HepG2 (cell line): ENCODE data around the gene TRERF1. TPM values are rescaled to one million over a fixed set of nuclear protein-coding genes. Genes with fewer than 3 reads are reported as not detected.

Experiments
- ATAC-seq: fragments of 200-7000 bp; cut with Tn5 transposase; 3 replicates; pipeline ENCODE4 v1.9.1; 2020; ENCODE audit warnings: mild to moderate bottlenecking, moderate library complexity
- BruUV-seq: library from RNA; stranded (reverse); fragments of 400-500 nt; replicated peaks from 2 replicates; lab custom pipeline; 2021; lab: Mats Ljungman, UMichigan
- CTCF ChIA-PET: fragments of 300-600 bp; formaldehyde crosslinking; extraction: SDS; loops from one replicate; lab custom pipeline; 2021; ENCODE audit warnings: low total read pairs, inconsistent platforms, low intra/inter-chr PET ratio; lab: Yijun Ruan, JAX
- POLR2A ChIA-PET: fragments of 350-600 bp; sonication (Branson Sonifier 250); formaldehyde crosslinking; loops from one replicate; lab custom pipeline; 2020; ENCODE audit warnings: antibody characterized with exemption, inconsistent platforms; lab: Yijun Ruan, JAX
- DNase-seq: peaks from one replicate; pipeline ENCODE4 v3.0.0-alpha.2; 2015; ENCODE audit warnings: low spot score
- FAIRE-seq: peaks from 3 replicates; lab custom pipeline; 2011; peaks lifted over from hg19 to GRCh38; lab: Jason Lieb, UNC
- H2AFZ ChIP-seq: one replicate; pipeline ENCODE4 v1.6.1; 2011; ENCODE audit warnings: low read length, inconsistent platforms
- H3K27ac ChIP-seq: fragments of 300-600 bp; 3 replicates; pipeline ENCODE4 v1.8.0; 2011; ENCODE audit warnings: mixed run types, mild to moderate bottlenecking, mixed read lengths, low read length, inconsistent platforms; ENCODE audit not compliant: insufficient read depth; ENCODE audit errors: extremely low read length
- H3K27me3 ChIP-seq, 2 experiments: fragments of 200-600 bp in 1 of 2; 2 replicates in 1 of 2; 3 replicates in 1 of 2; pipeline versions ENCODE4 v1.6.0 to v1.8.0; 2011; ENCODE audit warnings: low read length in 2 of 2, mild to moderate bottlenecking in 2 of 2, moderate library complexity in 2 of 2, inconsistent platforms in 1 of 2; ENCODE audit not compliant: insufficient read depth in 2 of 2, control insufficient read depth in 1 of 2
- H3K36me3 ChIP-seq, 2 experiments: fragments of 200-600 bp in 1 of 2; replicated peaks in 1 of 2; 2 replicates in 1 of 2; 3 replicates in 1 of 2; pipeline versions ENCODE4 v1.5.1 to v1.8.0; 2011; ENCODE audit warnings: low read length in 2 of 2, inconsistent platforms in 1 of 2; ENCODE audit not compliant: insufficient read depth in 2 of 2, control insufficient read depth in 1 of 2
- H3K4me1 ChIP-seq: 2 replicates; pipeline ENCODE4 v1.5.1; 2012; ENCODE audit warnings: low read length, inconsistent platforms; ENCODE audit not compliant: insufficient read depth
- H3K4me2 ChIP-seq: 2 replicates; pipeline ENCODE4 v1.6.0; 2011; ENCODE audit warnings: low read depth, low read length, inconsistent platforms
- H3K4me3 ChIP-seq, 3 experiments: fragments of 200-600 bp in 1 of 3; sonication (generic), shearing (Covaris generic) in 1 of 3; replicated peaks in 1 of 3; 2 replicates each; pipeline ENCODE4 v1.5.1; 2011 to 2016; ENCODE audit warnings: low read length in 3 of 3, inconsistent platforms in 2 of 3, low read depth in 2 of 3, mild to moderate bottlenecking in 2 of 3, control low read depth in 1 of 3, mixed read lengths in 1 of 3; ENCODE audit not compliant: insufficient read depth in 1 of 3
- H3K79me2 ChIP-seq: one replicate; pipeline ENCODE4 v1.6.1; 2011; ENCODE audit warnings: low read length, inconsistent platforms; ENCODE audit not compliant: insufficient read depth
- H3K9ac ChIP-seq: 2 replicates; pipeline ENCODE4 v1.6.0; 2011; ENCODE audit warnings: mild to moderate bottlenecking, low read depth, low read length, inconsistent platforms; ENCODE audit not compliant: insufficient read depth
- H3K9me3 ChIP-seq: 2 replicates; pipeline ENCODE4 v1.5.1; 2012; ENCODE audit warnings: mild to moderate bottlenecking, low read length
- H4K20me1 ChIP-seq: 2 replicates; pipeline ENCODE4 v1.6.0; 2011; ENCODE audit warnings: inconsistent platforms, mild to moderate bottlenecking, low read length, moderate library complexity; ENCODE audit not compliant: insufficient read depth
- ATAD3A ChIP-seq: sonication (generic); formaldehyde crosslinking; IDR thresholded peaks from 2 replicates; pipeline ENCODE4 v1.4.0; 2020; ENCODE audit warnings: missing genetic modification reagents
- CEBPB ChIP-seq: IDR thresholded peaks from 2 replicates; pipeline ENCODE4 v1.6.1; 2011; ENCODE audit warnings: low read depth, low read length, improper control_type of control experiment, borderline replicate concordance
- HDAC6 ChIP-seq: fragments of 200-600 bp; sonication (generic); IDR thresholded peaks from 2 replicates; pipeline ENCODE4 v1.7.0; 2017; ENCODE audit warnings: mild to moderate bottlenecking, antibody characterized with exemption, low read length, low read depth
- HMG20B ChIP-seq: conservative IDR thresholded peaks from 2 replicates; pipeline ENCODE4 v1.6.1; 2016; ENCODE audit warnings: missing genetic modification reagents, missing compliant biosample characterization
- HNRNPK ChIP-seq: fragments of 200-400 bp; formaldehyde crosslinking; IDR thresholded peaks from 2 replicates; pipeline ENCODE4 v1.6.1; 2018; ENCODE audit warnings: low read length, low read depth, moderate library complexity, mild to moderate bottlenecking; ENCODE audit not compliant: poor library complexity, severe bottlenecking
- RFX5 ChIP-seq: IDR thresholded peaks from 2 replicates; pipeline ENCODE4 v1.6.1; 2011; ENCODE audit warnings: low read depth, low read length, improper control_type of control experiment
- ZFP37 ChIP-seq: sonication (generic); formaldehyde crosslinking; IDR thresholded peaks from 2 replicates; pipeline ENCODE4 v1.4.0; 2020; ENCODE audit warnings: missing genetic modification reagents, borderline replicate concordance
- ZNF430 ChIP-seq: sonication (generic); formaldehyde crosslinking; IDR thresholded peaks from 2 replicates; pipeline ENCODE4 v1.9.0; 2021; ENCODE audit warnings: mild to moderate bottlenecking, missing genetic modification reagents
- ZNF720 ChIP-seq: sonication (generic); formaldehyde crosslinking; IDR thresholded peaks from 2 replicates; pipeline ENCODE4 v1.4.0; 2020; ENCODE audit warnings: missing genetic modification reagents
- ZNF776 ChIP-seq: sonication (generic); formaldehyde crosslinking; IDR thresholded peaks from 2 replicates; pipeline ENCODE4 v1.4.0; 2020; ENCODE audit warnings: mild to moderate bottlenecking, missing genetic modification reagents
- WGBS: methylation state at CpG from one replicate; pipeline ENCODE4 v1.1.6; 2017; ENCODE audit warnings: low lambda C conversion rate; 5-methylcytosine and 5-hydroxymethylcytosine counted together
- in situ Hi-C: cut with HindIII; loops from 2 replicates; pipeline ENCODE4 v1.10.0; 2017; ENCODE audit warnings: low pct_unique_long_range_greater_than_20kb; ENCODE audit not compliant: extremely low pct_ligation_motif_present
- intact Hi-C: fragments of 100-400 bp; cut with micrococcal nuclease; formaldehyde crosslinking; loops from one replicate; pipeline ENCODE4 v1.10.0; 2022; ENCODE audit not compliant: unreplicated experiment
- polyA plus RNA-seq, 8 experiments: library from polyadenylated mRNA; depleted of rRNA in 3 of 8; stranded (reverse) in 7 of 8; unstranded in 1 of 8; fragments of >200 nt; fragmentation: Illumina TruSeq in 4 of 8; extraction: Trizol in 4 of 8; gene quantifications; 2 replicates each; pipeline versions ENCODE4 v1.2.1 to v1.2.3, GENCODE V29; 2011 to 2016; ENCODE audit warnings: low read depth in 4 of 8, missing spikeins in 1 of 8, mixed read lengths in 1 of 8; ENCODE audit not compliant: insufficient read depth in 1 of 8
- total RNA-seq, 5 experiments: library from RNA; depleted of rRNA; stranded (reverse); fragments of >200 nt; fragmentation: Illumina TruSeq; extraction: Trizol; gene quantifications; 2 replicates each; pipeline ENCODE4 v1.2.3, GENCODE V29; 2016; ENCODE audit warnings: low read depth in 1 of 5
- TF ChIP-seq, protein P1 (sequence below): sonication (generic); formaldehyde crosslinking; IDR thresholded peaks from 2 replicates; pipeline ENCODE4 v1.5.0; 2020; ENCODE audit warnings: mild to moderate bottlenecking, missing genetic modification reagents
- TF ChIP-seq, protein P2 (sequence below): IDR thresholded peaks from 2 replicates; pipeline ENCODE4 v1.6.1; 2012; ENCODE audit warnings: low read length, improper control_type of control experiment
- TF ChIP-seq, protein P3 (sequence below): sonication (generic); formaldehyde crosslinking; IDR thresholded peaks from 2 replicates; pipeline ENCODE4 v1.9.0; 2022; ENCODE audit warnings: missing genetic modification reagents, mild to moderate bottlenecking, borderline replicate concordance
- TF ChIP-seq, protein P4 (sequence below): sonication (generic); formaldehyde crosslinking; conservative IDR thresholded peaks from 2 replicates; pipeline ENCODE4 v1.5.0; 2020; ENCODE audit warnings: missing genetic modification reagents

TRERF1 gene
- total and polyA plus RNA-seq, 2 of the 13 experiments (the other 11 are each of a cell fraction or from before 2014, with no cell fraction given), result 0.02 TPM; not detected in 1

DNA sequence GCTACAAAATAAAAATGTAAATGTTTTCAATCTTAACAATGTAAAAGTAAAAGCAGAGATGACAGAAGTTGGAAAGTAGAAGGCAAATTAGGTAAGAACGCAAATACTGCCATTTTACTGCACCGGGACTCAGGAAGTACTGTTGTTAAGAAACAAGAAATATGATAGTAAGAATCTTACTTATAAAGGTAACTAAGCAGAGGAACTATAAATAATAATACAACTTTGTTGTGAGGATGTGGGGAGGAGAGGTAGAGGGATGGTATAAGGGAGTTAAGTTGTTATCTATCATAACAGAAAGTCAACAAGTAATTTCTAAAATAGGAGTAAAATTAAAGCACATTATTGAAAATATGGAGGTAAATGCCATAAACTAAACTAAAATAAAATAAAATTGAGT lies 129.8 kb downstream of the TRERF1 start (continued):
- TF ChIP-seq, protein P1, sequence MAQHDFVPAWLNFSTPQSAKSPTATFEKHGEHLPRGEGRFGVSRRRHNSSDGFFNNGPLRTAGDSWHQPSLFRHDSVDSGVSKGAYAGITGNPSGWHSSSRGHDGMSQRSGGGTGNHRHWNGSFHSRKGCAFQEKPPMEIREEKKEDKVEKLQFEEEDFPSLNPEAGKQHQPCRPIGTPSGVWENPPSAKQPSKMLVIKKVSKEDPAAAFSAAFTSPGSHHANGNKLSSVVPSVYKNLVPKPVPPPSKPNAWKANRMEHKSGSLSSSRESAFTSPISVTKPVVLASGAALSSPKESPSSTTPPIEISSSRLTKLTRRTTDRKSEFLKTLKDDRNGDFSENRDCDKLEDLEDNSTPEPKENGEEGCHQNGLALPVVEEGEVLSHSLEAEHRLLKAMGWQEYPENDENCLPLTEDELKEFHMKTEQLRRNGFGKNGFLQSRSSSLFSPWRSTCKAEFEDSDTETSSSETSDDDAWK (CRISPR knock-in tag), result no peak
- no peak for TF ChIP-seq CEBPB
- TF ChIP-seq ATAD3A (CRISPR knock-in tag), result no peak
- TF ChIP-seq, protein P2, sequence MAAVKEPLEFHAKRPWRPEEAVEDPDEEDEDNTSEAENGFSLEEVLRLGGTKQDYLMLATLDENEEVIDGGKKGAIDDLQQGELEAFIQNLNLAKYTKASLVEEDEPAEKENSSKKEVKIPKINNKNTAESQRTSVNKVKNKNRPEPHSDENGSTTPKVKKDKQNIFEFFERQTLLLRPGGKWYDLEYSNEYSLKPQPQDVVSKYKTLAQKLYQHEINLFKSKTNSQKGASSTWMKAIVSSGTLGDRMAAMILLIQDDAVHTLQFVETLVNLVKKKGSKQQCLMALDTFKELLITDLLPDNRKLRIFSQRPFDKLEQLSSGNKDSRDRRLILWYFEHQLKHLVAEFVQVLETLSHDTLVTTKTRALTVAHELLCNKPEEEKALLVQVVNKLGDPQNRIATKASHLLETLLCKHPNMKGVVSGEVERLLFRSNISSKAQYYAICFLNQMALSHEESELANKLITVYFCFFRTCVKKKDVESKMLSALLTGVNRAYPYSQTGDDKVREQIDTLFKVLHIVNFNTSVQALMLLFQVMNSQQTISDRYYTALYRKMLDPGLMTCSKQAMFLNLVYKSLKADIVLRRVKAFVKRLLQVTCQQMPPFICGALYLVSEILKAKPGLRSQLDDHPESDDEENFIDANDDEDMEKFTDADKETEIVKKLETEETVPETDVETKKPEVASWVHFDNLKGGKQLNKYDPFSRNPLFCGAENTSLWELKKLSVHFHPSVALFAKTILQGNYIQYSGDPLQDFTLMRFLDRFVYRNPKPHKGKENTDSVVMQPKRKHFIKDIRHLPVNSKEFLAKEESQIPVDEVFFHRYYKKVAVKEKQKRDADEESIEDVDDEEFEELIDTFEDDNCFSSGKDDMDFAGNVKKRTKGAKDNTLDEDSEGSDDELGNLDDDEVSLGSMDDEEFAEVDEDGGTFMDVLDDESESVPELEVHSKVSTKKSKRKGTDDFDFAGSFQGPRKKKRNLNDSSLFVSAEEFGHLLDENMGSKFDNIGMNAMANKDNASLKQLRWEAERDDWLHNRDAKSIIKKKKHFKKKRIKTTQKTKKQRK, result no peak
- TF ChIP-seq ZNF430 (CRISPR knock-in tag), result no peak
- no peak for TF ChIP-seq HDAC6

DNA sequence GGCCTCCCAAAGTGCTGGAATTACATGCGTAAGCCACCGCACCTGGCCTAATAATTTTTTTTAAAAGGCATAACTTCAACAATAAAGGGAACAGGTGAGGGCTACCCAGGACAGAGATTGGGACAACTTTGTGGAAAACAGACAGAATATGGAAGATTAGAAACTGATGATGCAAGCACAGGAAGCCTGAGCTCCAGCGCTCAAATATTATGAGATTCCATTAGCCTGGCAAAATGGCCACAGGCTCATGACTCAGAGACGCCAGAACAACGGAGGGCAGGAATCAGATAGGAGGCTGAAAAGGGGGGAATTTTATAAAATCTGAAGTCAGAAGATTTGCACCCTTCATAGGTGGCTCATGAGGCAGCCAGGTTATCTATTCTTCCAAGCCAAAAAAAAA lies 131.0 kb downstream of the TRERF1 start:
- Histone ChIP-seq H3K9ac (no peak overlapping the region), H3K4me3 (no peak overlapping the region), H3K9me3 (no peaks in the 10 kb centered on the region), H3K4me2 (no peak overlapping the region), H3K79me2 (no peaks in the 10 kb centered on the region), H3K27me3 (peaks cover 0 to 9% of the 10 kb centered on the region in 2 experiments; a peak in 2 of 5 replicates), H3K27ac (no peak overlapping the region), H4K20me1 (no peaks in the 10 kb centered on the region), H3K36me3 (no peaks in the 10 kb centered on the region), H2AFZ (no peak overlapping the region), H3K4me1 (peaks cover 11% of the 10 kb centered on the region; the same call in 1 of the 2 replicates)
- BruUV-seq, result no TSS peak
- ATAC-seq (no peak), DNase-seq (no peak), FAIRE-seq (no peak)
- in situ Hi-C loops, result no loop called here
- WGBS, result 71% methylated on average over 5 of the region's 5 CpGs
- POLR2A ChIA-PET, result no interaction called here
- CTCF ChIA-PET, result no interaction called here
- intact Hi-C loops, result no loop called here
- TF ChIP-seq ZNF720, result no peak
- TF ChIP-seq HMG20B (CRISPR knock-in tag), result no peak
- TF ChIP-seq, protein P3, sequence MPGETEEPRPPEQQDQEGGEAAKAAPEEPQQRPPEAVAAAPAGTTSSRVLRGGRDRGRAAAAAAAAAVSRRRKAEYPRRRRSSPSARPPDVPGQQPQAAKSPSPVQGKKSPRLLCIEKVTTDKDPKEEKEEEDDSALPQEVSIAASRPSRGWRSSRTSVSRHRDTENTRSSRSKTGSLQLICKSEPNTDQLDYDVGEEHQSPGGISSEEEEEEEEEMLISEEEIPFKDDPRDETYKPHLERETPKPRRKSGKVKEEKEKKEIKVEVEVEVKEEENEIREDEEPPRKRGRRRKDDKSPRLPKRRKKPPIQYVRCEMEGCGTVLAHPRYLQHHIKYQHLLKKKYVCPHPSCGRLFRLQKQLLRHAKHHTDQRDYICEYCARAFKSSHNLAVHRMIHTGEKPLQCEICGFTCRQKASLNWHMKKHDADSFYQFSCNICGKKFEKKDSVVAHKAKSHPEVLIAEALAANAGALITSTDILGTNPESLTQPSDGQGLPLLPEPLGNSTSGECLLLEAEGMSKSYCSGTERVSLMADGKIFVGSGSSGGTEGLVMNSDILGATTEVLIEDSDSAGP (CRISPR knock-in tag), result no peak
- TF ChIP-seq, protein P4, sequence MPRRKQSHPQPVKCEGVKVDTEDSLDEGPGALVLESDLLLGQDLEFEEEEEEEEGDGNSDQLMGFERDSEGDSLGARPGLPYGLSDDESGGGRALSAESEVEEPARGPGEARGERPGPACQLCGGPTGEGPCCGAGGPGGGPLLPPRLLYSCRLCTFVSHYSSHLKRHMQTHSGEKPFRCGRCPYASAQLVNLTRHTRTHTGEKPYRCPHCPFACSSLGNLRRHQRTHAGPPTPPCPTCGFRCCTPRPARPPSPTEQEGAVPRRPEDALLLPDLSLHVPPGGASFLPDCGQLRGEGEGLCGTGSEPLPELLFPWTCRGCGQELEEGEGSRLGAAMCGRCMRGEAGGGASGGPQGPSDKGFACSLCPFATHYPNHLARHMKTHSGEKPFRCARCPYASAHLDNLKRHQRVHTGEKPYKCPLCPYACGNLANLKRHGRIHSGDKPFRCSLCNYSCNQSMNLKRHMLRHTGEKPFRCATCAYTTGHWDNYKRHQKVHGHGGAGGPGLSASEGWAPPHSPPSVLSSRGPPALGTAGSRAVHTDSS, result no peak
- TF ChIP-seq HNRNPK, result no peak
- no peak for TF ChIP-seq ZFP37 (CRISPR knock-in tag)
- TF ChIP-seq RFX5, result no peak
- no peak for TF ChIP-seq ZNF776 (CRISPR knock-in tag)
